Spleen (tissue), 7 donors: Measurements from ENCODE around the gene SLC7A6OS.

ENCODE experiments used
- POLR2A ChIP-seq, 3 donors: fragments of 450-650 bp; IDR thresholded peaks; one replicate each; pipeline ENCODE4 v1.5.1; 2017; ENCODE audit warnings: antibody characterized with exemption in 3 of 3, mild to moderate bottlenecking in 1 of 3
- POLR2AphosphoS5 ChIP-seq, 3 donors: sonication (generic); formaldehyde crosslinking; IDR thresholded peaks; one replicate each; pipeline ENCODE4 v1.5.1; 2017; ENCODE audit warnings: antibody characterized with exemption in 3 of 3
- TF ChIP-seq, protein P1 (sequence below), 11 experiments: fragments of 200-600 bp in 7 of 11; fragments of 450-650 bp in 4 of 11; sonication (generic) in 4 of 11; IDR thresholded peaks in 8 of 11; conservative IDR thresholded peaks in 3 of 11; 1 replicate in 7 of 11; 2 replicates in 4 of 11; pipeline versions ENCODE4 v1.4.0 to v1.8.0; 2016 to 2021; ENCODE audit warnings: antibody characterized with exemption in 11 of 11, inconsistent platforms in 4 of 11, mild to moderate bottlenecking in 1 of 11
- donor health status: DM: no; HTN: no; CAD: no; lungs with moderate emphysema.
- donor health status: DM: no; HTN: no; CAD: no.
- donor health status: DM: no; HTN: no; CAD: no.

DNA sequence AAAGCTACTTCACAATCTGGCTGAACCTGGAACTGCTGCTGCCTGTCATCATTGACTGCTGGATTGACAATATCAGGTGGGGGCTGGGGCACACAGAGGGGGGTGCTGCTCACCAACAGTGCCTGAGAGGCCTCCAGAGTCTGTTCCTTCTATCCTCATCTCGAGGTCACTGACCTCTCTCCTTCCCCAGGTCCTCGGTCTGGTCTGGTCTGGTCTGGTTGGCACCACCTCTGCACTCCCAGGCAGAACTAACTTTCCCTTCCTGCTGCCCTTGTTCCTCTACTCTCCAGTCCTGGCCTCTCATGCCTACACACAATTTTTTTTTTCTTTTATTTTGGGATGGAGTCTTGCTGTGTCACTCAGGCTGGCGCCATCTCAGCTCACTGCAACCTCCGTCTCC lies 61.4 kb downstream of the SLC7A6OS start:
- TF ChIP-seq POLR2A (IDR thresholded peaks at IDR 0.05) (no peak), POLR2AphosphoS5 (IDR thresholded peaks at IDR 0.05) (no peak)
- TF ChIP-seq, protein P1, sequence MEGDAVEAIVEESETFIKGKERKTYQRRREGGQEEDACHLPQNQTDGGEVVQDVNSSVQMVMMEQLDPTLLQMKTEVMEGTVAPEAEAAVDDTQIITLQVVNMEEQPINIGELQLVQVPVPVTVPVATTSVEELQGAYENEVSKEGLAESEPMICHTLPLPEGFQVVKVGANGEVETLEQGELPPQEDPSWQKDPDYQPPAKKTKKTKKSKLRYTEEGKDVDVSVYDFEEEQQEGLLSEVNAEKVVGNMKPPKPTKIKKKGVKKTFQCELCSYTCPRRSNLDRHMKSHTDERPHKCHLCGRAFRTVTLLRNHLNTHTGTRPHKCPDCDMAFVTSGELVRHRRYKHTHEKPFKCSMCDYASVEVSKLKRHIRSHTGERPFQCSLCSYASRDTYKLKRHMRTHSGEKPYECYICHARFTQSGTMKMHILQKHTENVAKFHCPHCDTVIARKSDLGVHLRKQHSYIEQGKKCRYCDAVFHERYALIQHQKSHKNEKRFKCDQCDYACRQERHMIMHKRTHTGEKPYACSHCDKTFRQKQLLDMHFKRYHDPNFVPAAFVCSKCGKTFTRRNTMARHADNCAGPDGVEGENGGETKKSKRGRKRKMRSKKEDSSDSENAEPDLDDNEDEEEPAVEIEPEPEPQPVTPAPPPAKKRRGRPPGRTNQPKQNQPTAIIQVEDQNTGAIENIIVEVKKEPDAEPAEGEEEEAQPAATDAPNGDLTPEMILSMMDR (IDR thresholded peaks at IDR 0.05 in 8 of 11, conservative IDR thresholded peaks at IDR 0.05 in 3 of 11), result no peak
